Upper lobe of right lung (tissue), 1 donor: Measurements from ENCODE around the gene TMEM47. TPM values are rescaled to one million over a fixed set of nuclear protein-coding genes. Genes with fewer than 3 reads are reported as not detected.

ENCODE experiments used
- ATAC-seq: fragments of 200-7000 bp; cut with Tn5 transposase; one replicate; pipeline ENCODE4 v1.9.1; 2020; ENCODE audit warnings: mild to moderate bottlenecking, moderate library complexity
- DNase-seq: peaks from one replicate; pipeline ENCODE4 v3.0.0-alpha.2; 2020
- H3K27ac ChIP-seq: fragments of 200-600 bp; one replicate; pipeline ENCODE4 v1.8.0; 2022
- H3K27me3 ChIP-seq: fragments of 200-600 bp; one replicate; pipeline ENCODE4 v1.8.0; 2022; ENCODE audit warnings: mild to moderate bottlenecking
- H3K36me3 ChIP-seq: fragments of 200-600 bp; one replicate; pipeline ENCODE4 v1.8.0; 2022
- H3K4me1 ChIP-seq: fragments of 200-600 bp; one replicate; pipeline ENCODE4 v1.8.0; 2022
- H3K4me3 ChIP-seq: fragments of 200-600 bp; one replicate; pipeline ENCODE4 v1.8.0; 2022; ENCODE audit warnings: mild to moderate bottlenecking
- H3K9me3 ChIP-seq: fragments of 200-600 bp; one replicate; pipeline ENCODE4 v1.8.0; 2022
- CTCF ChIP-seq: fragments of 200-600 bp; IDR thresholded peaks from one replicate; pipeline ENCODE4 v1.8.0; 2022; ENCODE audit warnings: antibody characterized with exemption
- intact Hi-C: fragments of 100-400 bp; cut with DNase I; formaldehyde crosslinking; loops from one replicate; pipeline ENCODE4 v1.11.0; 2022
- total RNA-seq: library from RNA; stranded (reverse); fragmentation: NEBNext Ultra II Directional; extraction: Animal tissue kit (Norgen Biotek cat#: 25700); gene quantifications from one replicate; pipeline ENCODE4 v1.2.1, GENCODE V29; 2021
- donor health status: DM: no; HTN: yes; CAD: no; lungs with severe emphysema.

TMEM47 gene
- total RNA-seq, 1 donor from 2014 or later, result 33.6 TPM

GRCh38 chrX:34585561-34585960, 71.5 kb downstream of the TMEM47 start:
- no peak overlapping the region for H3K4me3 ChIP-seq
- no peaks in the 10 kb centered on the region for H3K27me3 ChIP-seq
- no peak for ATAC-seq
- H3K4me1 ChIP-seq, result no peaks in the 10 kb centered on the region
- DNase-seq, result no peak
- TF ChIP-seq CTCF, result no peak
- H3K36me3 ChIP-seq, result no peaks in the 10 kb centered on the region
- no peak overlapping the region for H3K27ac ChIP-seq
- intact Hi-C loops, result no loop called here
- H3K9me3 ChIP-seq, result no peaks in the 10 kb centered on the region

DNA sequence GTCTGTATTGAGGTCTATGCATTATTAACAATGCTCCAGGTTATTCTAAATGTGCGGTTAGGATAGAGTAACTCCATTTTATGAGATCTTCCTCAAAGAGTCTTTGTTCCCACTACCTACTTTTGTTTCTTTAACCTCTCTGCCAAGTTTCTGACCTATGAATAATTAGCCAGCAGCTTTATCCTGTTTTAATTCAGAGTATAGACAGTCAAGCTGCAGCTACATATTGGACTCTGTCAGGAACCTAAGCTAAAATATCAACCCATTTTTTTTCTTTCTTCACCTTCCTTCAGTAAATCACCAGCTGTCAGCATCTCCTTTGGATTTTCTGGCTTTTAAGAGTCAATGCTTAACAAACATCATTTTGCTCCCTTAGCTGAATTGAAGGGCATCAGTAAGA, 72.3 kb downstream of the TMEM47 start:
- intact Hi-C loops, result no loop called here
- TF ChIP-seq CTCF, result no peak

DNA sequence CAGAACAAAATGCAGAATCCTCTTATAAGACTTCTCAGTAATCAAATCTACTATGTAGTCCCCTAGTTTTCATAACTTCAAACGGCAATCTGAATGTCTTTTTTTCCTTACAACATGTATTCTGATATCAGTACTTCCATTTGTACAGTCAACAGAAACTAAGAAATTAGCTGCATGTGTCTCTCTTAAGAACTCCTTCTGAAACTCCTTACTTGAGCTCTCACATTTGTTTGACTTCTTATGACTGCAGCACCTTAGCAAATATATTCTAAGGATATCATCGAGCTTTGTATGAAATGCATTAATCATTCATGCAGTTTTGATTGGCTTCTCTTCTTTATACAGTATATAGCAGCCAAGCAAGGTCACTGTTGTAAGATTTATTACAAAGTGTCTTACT, 77.0 kb downstream of the TMEM47 start:
- DNase-seq (no peak), ATAC-seq (no peak)
- no peak overlapping the region for H3K4me3 ChIP-seq
- no peak for TF ChIP-seq CTCF
- no peaks in the 10 kb centered on the region for H3K27me3 ChIP-seq
- H3K9me3 ChIP-seq, result no peaks in the 10 kb centered on the region
- no peaks in the 10 kb centered on the region for H3K4me1 ChIP-seq
- no peak overlapping the region for H3K27ac ChIP-seq
- no peaks in the 10 kb centered on the region for H3K36me3 ChIP-seq
- intact Hi-C loops, result no loop called here

More for the DNA sequence above, 72.3 kb downstream of the TMEM47 start:
- no peaks in the 10 kb centered on the region for H3K27me3 ChIP-seq
- DNase-seq (no peak), ATAC-seq (no peak)
- H3K36me3 ChIP-seq, result no peaks in the 10 kb centered on the region
- H3K4me3 ChIP-seq, result no peak overlapping the region
- no peaks in the 10 kb centered on the region for H3K4me1 ChIP-seq
- no peaks in the 10 kb centered on the region for H3K9me3 ChIP-seq
- H3K27ac ChIP-seq, result no peak overlapping the region

- ATAC-seq, result no peak
Measured at GRCh38 chrX:34578237-34578636, 78.8 kb downstream of the TMEM47 start.

More at GRCh38 chrX:34578237-34578636, 78.8 kb downstream of the TMEM47 start:
- Histone ChIP-seq H3K27me3 (no peaks in the 10 kb centered on the region), H3K27ac (no peak overlapping the region), H3K4me3 (no peak overlapping the region), H3K36me3 (no peaks in the 10 kb centered on the region), H3K9me3 (no peaks in the 10 kb centered on the region), H3K4me1 (no peaks in the 10 kb centered on the region)
- intact Hi-C loops, result no loop called here
- no peak for DNase-seq
- peak; percentile 38 for TF ChIP-seq CTCF
